Measurements from ENCODE around the gene DSCAM. TPM values are rescaled to one million over a fixed set of nuclear protein-coding genes. Genes with fewer than 3 reads are reported as not detected.
A peak's percentile ranks its signal among the peaks of the same experiment; 100 is the strongest.

Gene DSCAM
- total RNA-seq, 4 donors from 2014 or later: not detected

- H3K27me3 ChIP-seq: no peaks in the 10 kb centered on the region
- TF ChIP-seq EP300 (IDR thresholded peaks at IDR 0.05) (no peak), POLR2AphosphoS5 (IDR thresholded peaks at IDR 0.05) (no peak), CTCF (IDR thresholded peaks at IDR 0.05) (no peak), POLR2A (IDR thresholded peaks at IDR 0.05) (no peak)
- H3K4me3 ChIP-seq: no peak overlapping the region
- no peaks in the 10 kb centered on the region for H3K9me3 ChIP-seq
- H3K4me1 ChIP-seq: peaks cover 0 to 6% (median 0%) of the 10 kb centered on the region in 3 donors
- no peaks in the 10 kb centered on the region for H3K36me3 ChIP-seq
- WGBS, 2 donors (ENCODE audit: low coverage in 1 of 2): 94% methylated on average over 2 of the region's 3 CpGs; no CpG with 5 or more reads in 1 of the 2 donors
- no peak for ATAC-seq
- H3K27ac ChIP-seq: no peak overlapping the region
Observed at GRCh38 chr21:40015818-40016217, 831.1 kb downstream of the DSCAM start.

- Histone ChIP-seq H3K36me3 (no peaks in the 10 kb centered on the region), H3K4me1 (peaks cover 0 to 6% (median 0%) of the 10 kb centered on the region in 3 donors), H3K4me3 (no peak overlapping the region), H3K9me3 (no peaks in the 10 kb centered on the region), H3K27ac (peak overlapping the region in 1 of 4 donors; percentile 43), H3K27me3 (no peaks in the 10 kb centered on the region)
- no peak for ATAC-seq
- WGBS, 2 donors (ENCODE audit: low coverage in 1 of 2): 91% methylated on average over 5 of the region's 9 CpGs; no CpG with 5 or more reads in 1 of the 2 donors
- TF ChIP-seq CTCF (IDR thresholded peaks at IDR 0.05) (no peak), EP300 (IDR thresholded peaks at IDR 0.05) (no peak), POLR2AphosphoS5 (IDR thresholded peaks at IDR 0.05) (no peak), POLR2A (IDR thresholded peaks at IDR 0.05) (no peak)
Observed at GRCh38 chr21:40014394-40014793, 832.6 kb downstream of the DSCAM start.

- no peak overlapping the region for H3K27ac ChIP-seq
- WGBS, 2 donors (ENCODE audit: low coverage in 1 of 2): 87 to 93% methylated on average over 3 to 16 of the region's 26 CpGs
- H3K9me3 ChIP-seq: no peaks in the 10 kb centered on the region
- TF ChIP-seq POLR2A (IDR thresholded peaks at IDR 0.05) (no peak), CTCF (IDR thresholded peaks at IDR 0.05) (no peak), EP300 (IDR thresholded peaks at IDR 0.05) (no peak), POLR2AphosphoS5 (IDR thresholded peaks at IDR 0.05) (no peak)
- no peak for ATAC-seq
- H3K36me3 ChIP-seq: no peaks in the 10 kb centered on the region
- no peaks in the 10 kb centered on the region for H3K27me3 ChIP-seq
- H3K4me1 ChIP-seq: peaks cover 0 to 6% (median 0%) of the 10 kb centered on the region in 3 donors
- H3K4me3 ChIP-seq: no peak overlapping the region
Observed at GRCh38 chr21:40013001-40013735, 833.8 kb downstream of the DSCAM start.

- ATAC-seq: no peak
- Histone ChIP-seq H3K4me1 (peaks cover 0 to 6% (median 0%) of the 10 kb centered on the region in 3 donors), H3K4me3 (no peak overlapping the region), H3K27ac (no peak overlapping the region), H3K27me3 (no peaks in the 10 kb centered on the region), H3K36me3 (no peaks in the 10 kb centered on the region), H3K9me3 (no peaks in the 10 kb centered on the region)
- TF ChIP-seq POLR2A (IDR thresholded peaks at IDR 0.05): no peak
- TF ChIP-seq POLR2AphosphoS5 (IDR thresholded peaks at IDR 0.05): no peak
- TF ChIP-seq CTCF (IDR thresholded peaks at IDR 0.05): no peak
- TF ChIP-seq EP300 (IDR thresholded peaks at IDR 0.05): no peak
- WGBS, 2 donors (ENCODE audit: low coverage in 1 of 2): 38 to 45% methylated on average over 1 of the region's 1 CpG
Observed at GRCh38 chr21:40011371-40011770, 835.6 kb downstream of the DSCAM start.

GRCh38 chr21:40002978-40003377 lies 844.0 kb downstream of the DSCAM start:
- H3K27me3 ChIP-seq: no peaks in the 10 kb centered on the region
- peaks cover 0 to 11% (median 0%) of the 10 kb centered on the region in 3 donors for H3K4me1 ChIP-seq
- no peaks in the 10 kb centered on the region for H3K36me3 ChIP-seq
- WGBS, 2 donors (ENCODE audit: low coverage in 1 of 2): 36% methylated on average over 1 of the region's 1 CpG; no CpG with 5 or more reads in 1 of the 2 donors
- TF ChIP-seq POLR2A (IDR thresholded peaks at IDR 0.05): no peak
- TF ChIP-seq CTCF (IDR thresholded peaks at IDR 0.05): no peak
- no peak for TF ChIP-seq EP300 (IDR thresholded peaks at IDR 0.05)
- TF ChIP-seq POLR2AphosphoS5 (IDR thresholded peaks at IDR 0.05): no peak
- no peaks in the 10 kb centered on the region for H3K9me3 ChIP-seq
- H3K27ac ChIP-seq: peak overlapping the region in 1 of 4 donors; percentile 24
- H3K4me3 ChIP-seq: no peak overlapping the region
- no peak for ATAC-seq

Measured in gastroesophageal sphincter (tissue), 4 donors.